HEK293 (cell line): ENCODE measurements around the gene IL24.

Experiments used
- CTCF ChIA-PET: fragments of 350-600 bp; formaldehyde crosslinking; extraction: SDS; loops from one replicate; lab custom pipeline; 2021; ENCODE audit warnings: antibody characterized with exemption; lab: Yijun Ruan, JAX
- POLR2A ChIA-PET: fragments of 300-600 bp; formaldehyde crosslinking; extraction: SDS; loops from one replicate; lab custom pipeline; 2020; ENCODE audit warnings: antibody characterized with exemption, inconsistent platforms; lab: Yijun Ruan, JAX
- H3K27ac ChIP-seq: fragments of 200-500 bp; sonication (Bioruptor generic); 2 replicates; pipeline ENCODE4 v1.5.1; 2014; ENCODE audit warnings: low read depth, low read length, control low read depth, inconsistent platforms; ENCODE audit errors: extremely low read depth
- H3K36me3 ChIP-seq, 2 experiments: fragments of 200-500 bp in 1 of 2; sonication (Bioruptor generic) in 1 of 2; 1 replicate in 1 of 2; 2 replicates in 1 of 2; pipeline ENCODE4 v1.5.1; 2014 to 2017; ENCODE audit warnings: inconsistent platforms in 2 of 2, low read length in 2 of 2; ENCODE audit not compliant: control insufficient read depth in 2 of 2, insufficient read depth in 1 of 2
- H3K4me1 ChIP-seq: fragments of 200-500 bp; sonication (Bioruptor generic); 2 replicates; pipeline ENCODE4 v1.5.1; 2014; ENCODE audit warnings: mild to moderate bottlenecking, low read length, inconsistent platforms; ENCODE audit not compliant: control insufficient read depth, insufficient read depth
- H3K4me3 ChIP-seq: 2 replicates; pipeline ENCODE4 v1.5.1; 2011; ENCODE audit warnings: low read depth, mild to moderate bottlenecking, control low read depth, low read length, moderate library complexity
- H3K9me3 ChIP-seq: fragments of 200-500 bp; sonication (Bioruptor generic); 2 replicates; pipeline ENCODE4 v1.5.1; 2014; ENCODE audit warnings: low read depth, low read length, inconsistent platforms; ENCODE audit not compliant: control insufficient read depth, insufficient read depth
- GLI4 ChIP-seq: fragments of 450-650 bp; formaldehyde crosslinking; IDR thresholded peaks from 2 replicates; pipeline ENCODE4 v1.5.1; 2016; ENCODE audit warnings: missing biosample characterization, missing genetic modification characterization
- HOXC10 ChIP-seq: sonication (generic); formaldehyde crosslinking; IDR thresholded peaks from 2 replicates; pipeline ENCODE4 v1.8.1; 2023; ENCODE audit warnings: mild to moderate bottlenecking, missing genetic modification reagents
- OSR2 ChIP-seq: fragments of 450-650 bp; formaldehyde crosslinking; IDR thresholded peaks from 2 replicates; pipeline ENCODE4 v1.5.1; 2016; ENCODE audit warnings: missing biosample characterization, missing genetic modification characterization
- PRDM1 ChIP-seq: fragments of 450-650 bp; formaldehyde crosslinking; IDR thresholded peaks from 2 replicates; pipeline ENCODE4; 2016; ENCODE audit warnings: missing biosample characterization, missing genetic modification characterization
- SP3 ChIP-seq: fragments of 450-650 bp; formaldehyde crosslinking; IDR thresholded peaks from 2 replicates; pipeline ENCODE4 v1.5.1; 2016; ENCODE audit warnings: missing biosample characterization, missing genetic modification characterization
- TRIM28 ChIP-seq: IDR thresholded peaks from 2 replicates; pipeline ENCODE4 v1.6.1; 2011; ENCODE audit warnings: low read length, control low read depth, borderline replicate concordance
- WT1 ChIP-seq: fragments of 450-650 bp; formaldehyde crosslinking; IDR thresholded peaks from 2 replicates; pipeline ENCODE4 v1.5.1; 2016; ENCODE audit warnings: missing biosample characterization, missing genetic modification characterization
- ZFP3 ChIP-seq: fragments of 450-650 bp; formaldehyde crosslinking; IDR thresholded peaks from 2 replicates; pipeline ENCODE4 v1.5.1; 2016; ENCODE audit warnings: low read depth, missing biosample characterization, missing genetic modification characterization
- ZNF132 ChIP-seq: fragments of 450-650 bp; formaldehyde crosslinking; IDR thresholded peaks from 2 replicates; pipeline ENCODE4 v1.5.1; 2017; ENCODE audit warnings: missing biosample characterization, missing genetic modification characterization, borderline replicate concordance
- ZNF133 ChIP-seq: fragments of 450-650 bp; formaldehyde crosslinking; IDR thresholded peaks from 2 replicates; pipeline ENCODE4 v1.5.1; 2016; ENCODE audit warnings: missing biosample characterization, missing genetic modification characterization
- ZNF311 ChIP-seq: fragments of 450-650 bp; formaldehyde crosslinking; IDR thresholded peaks from 2 replicates; pipeline ENCODE4 v1.5.1; 2017; ENCODE audit warnings: missing biosample characterization, missing genetic modification characterization, borderline replicate concordance
- ZNF335 ChIP-seq: fragments of 450-650 bp; formaldehyde crosslinking; conservative IDR thresholded peaks from 2 replicates; pipeline ENCODE4 v1.5.1; 2016; ENCODE audit warnings: missing biosample characterization, missing genetic modification characterization
- ZNF366 ChIP-seq: fragments of 450-650 bp; formaldehyde crosslinking; conservative IDR thresholded peaks from 2 replicates; pipeline ENCODE4 v1.5.1; 2016; ENCODE audit warnings: missing biosample characterization, missing genetic modification characterization
- ZNF449 ChIP-seq: fragments of 450-650 bp; formaldehyde crosslinking; IDR thresholded peaks from 2 replicates; pipeline ENCODE4 v1.5.1; 2017; ENCODE audit warnings: missing biosample characterization, mild to moderate bottlenecking, missing genetic modification characterization, moderate library complexity
- ZNF677 ChIP-seq: fragments of 450-650 bp; IDR thresholded peaks from 2 replicates; pipeline ENCODE4 v1.5.0; 2018; ENCODE audit warnings: missing biosample characterization, mild to moderate bottlenecking, missing genetic modification characterization, moderate library complexity
- ZNF76 ChIP-seq: fragments of 450-650 bp; formaldehyde crosslinking; IDR thresholded peaks from 2 replicates; pipeline ENCODE4; 2016; ENCODE audit warnings: low read depth, missing biosample characterization, missing genetic modification characterization, borderline replicate concordance
- ZNF777 ChIP-seq: fragments of 450-650 bp; formaldehyde crosslinking; IDR thresholded peaks from 2 replicates; pipeline ENCODE4 v1.5.1; 2017; ENCODE audit warnings: missing biosample characterization, missing genetic modification characterization, borderline replicate concordance
- ZSCAN18 ChIP-seq: fragments of 450-650 bp; formaldehyde crosslinking; IDR thresholded peaks from 2 replicates; pipeline ENCODE4 v1.5.1; 2016; ENCODE audit warnings: missing biosample characterization, missing genetic modification characterization
- TF ChIP-seq, protein P1 (sequence below): fragments of 450-650 bp; formaldehyde crosslinking; IDR thresholded peaks from 2 replicates; pipeline ENCODE4 v1.5.1; 2016; ENCODE audit warnings: missing biosample characterization, missing genetic modification characterization
- TF ChIP-seq, protein P2 (sequence below): fragments of 450-650 bp; formaldehyde crosslinking; IDR thresholded peaks from 2 replicates; pipeline ENCODE4 v1.5.1; 2016; ENCODE audit warnings: missing biosample characterization, missing genetic modification characterization, low read depth

IL24 gene

DNA sequence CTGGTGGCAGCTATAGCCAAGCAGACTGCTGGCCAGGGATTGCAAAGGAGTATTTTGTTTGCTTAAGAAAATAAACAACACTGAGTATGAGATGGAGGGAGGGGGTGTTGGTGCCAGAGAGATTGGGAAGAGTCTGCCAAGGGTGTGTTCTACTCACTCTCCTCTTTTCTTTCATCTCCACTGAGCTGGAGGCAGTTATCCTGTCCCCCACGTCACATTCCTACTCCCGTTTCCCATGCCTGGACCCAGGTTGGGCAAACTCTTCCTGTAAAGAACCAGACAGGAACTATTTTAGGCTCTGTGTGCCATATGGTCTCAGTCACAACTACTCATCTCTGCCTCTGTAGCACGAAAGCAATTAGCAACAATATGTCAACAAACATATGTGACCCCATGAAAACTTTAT, 1.4 kb upstream of the IL24 start:
- TF ChIP-seq WT1 (tag by site-specific recombination) (0 out of 2 replicates have a peak, but pooled peaks have one; percentile 61), ZFP3 (tag by site-specific recombination) (no peak), ZNF133 (tag by site-specific recombination) (no peak), TRIM28 (0 out of 2 replicates have a peak, but pooled peaks have one; percentile 33)
- Histone ChIP-seq H3K36me3 (no peaks in the 10 kb centered on the region), H3K4me1 (no peaks in the 10 kb centered on the region; the same call in 1 of the 2 replicates), H3K27ac (no peak overlapping the region), H3K9me3 (no peaks in the 10 kb centered on the region), H3K4me3 (no peak overlapping the region)
- ChIA-PET POLR2A (no interaction called here), CTCF (interaction anchor here (0.6 to 3.2 kb wide), 6 partner anchors 10 to 160 kb away, joined by 3 to 17 read pairs (median 5); partner anchors contain the start of gene IL20)

DNA sequence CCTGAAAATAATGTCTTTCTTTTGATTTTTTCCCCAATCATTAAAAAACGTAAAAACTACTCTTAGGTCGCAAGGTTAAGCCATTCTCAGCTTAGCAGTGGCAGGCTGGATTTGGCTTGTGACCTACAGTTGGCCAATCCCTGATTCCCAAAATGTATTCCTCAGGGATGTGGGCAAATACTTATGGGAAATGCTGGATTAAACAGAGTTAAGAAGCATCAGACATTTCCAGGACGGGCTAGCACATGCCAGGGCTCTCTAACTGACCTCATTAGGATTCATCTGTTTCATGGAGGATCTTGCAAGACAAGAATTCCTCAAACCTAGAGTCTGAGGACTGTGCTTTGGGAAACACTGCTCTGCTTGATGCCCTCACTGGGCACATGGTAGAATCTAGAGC, 982 bp upstream of the IL24 start:
- Histone ChIP-seq H3K4me3 (no peak overlapping the region), H3K4me1 (no peaks in the 10 kb centered on the region; the same call in 1 of the 2 replicates), H3K9me3 (no peaks in the 10 kb centered on the region), H3K27ac (no peak overlapping the region), H3K36me3 (no peaks in the 10 kb centered on the region)
- CTCF ChIA-PET: interaction anchor here (0.6 to 3.2 kb wide), 6 partner anchors 9 to 777 kb away, joined by 3 to 17 read pairs (median 3); no protein-coding TSS in a partner anchor
- POLR2A ChIA-PET: no interaction called here
- TF ChIP-seq TRIM28 (0 out of 2 replicates have a peak, but pooled peaks have one; percentile 3), ZNF777 (tag by site-specific recombination) (no peak)

- Histone ChIP-seq H3K9me3 (no peaks in the 10 kb centered on the region), H3K4me3 (no peak overlapping the region), H3K4me1 (no peaks in the 10 kb centered on the region; the same call in 1 of the 2 replicates), H3K36me3 (no peaks in the 10 kb centered on the region)
- POLR2A ChIA-PET: no interaction called here
- TF ChIP-seq PRDM1 (tag by site-specific recombination) (peak; percentile 90), ZNF335 (peak; percentile 93), SP3 (tag by site-specific recombination) (no peak), ZNF366 (tag by site-specific recombination) (peak; percentile 68)
- TF ChIP-seq, all 188 proteins: peak for 3
- no peak overlapping the region for H3K27ac ChIP-seq
- CTCF ChIA-PET: interaction anchor here (1.1 to 3.2 kb wide), 3 partner anchors 10 to 44 kb away, joined by 3 to 17 read pairs (median 8); no protein-coding TSS in a partner anchor
These were observed 1.1 kb downstream of the IL24 start for GRCh38 chr1:206898089-206898914.

DNA sequence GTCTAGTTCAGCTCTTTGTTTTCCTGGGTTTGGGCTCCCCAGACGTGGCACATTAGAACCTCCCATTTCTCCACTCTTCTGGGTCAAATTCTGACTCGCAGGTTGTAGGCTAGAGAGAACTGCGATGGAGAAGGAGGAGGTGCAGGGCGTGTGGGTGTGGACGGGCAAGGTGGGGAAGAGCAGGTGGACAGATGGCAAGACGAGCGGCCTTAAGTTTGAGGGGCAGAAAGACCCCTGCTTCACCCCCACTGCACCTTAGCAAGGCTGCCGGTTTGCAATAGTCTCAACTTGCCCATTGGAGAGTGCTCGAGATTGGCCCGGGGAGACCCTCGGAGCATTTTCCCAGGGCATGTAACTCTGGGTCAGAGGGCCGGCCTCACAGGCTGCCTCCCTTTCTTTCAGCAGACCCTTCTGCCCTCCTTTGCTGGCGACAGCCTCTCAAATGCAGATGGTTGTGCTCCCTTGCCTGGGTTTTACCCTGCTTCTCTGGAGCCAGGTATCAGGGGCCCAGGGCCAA, 1.7 kb downstream of the IL24 start:
- CTCF ChIA-PET: interaction anchor here (3.4 kb wide), 1 partner anchor 34 kb away, joined by 11 read pairs; the partner anchor contains the start of gene IL20
- Histone ChIP-seq H3K4me3 (no peak overlapping the region), H3K36me3 (no peaks in the 10 kb centered on the region), H3K4me1 (no peaks in the 10 kb centered on the region; the same call in 1 of the 2 replicates), H3K9me3 (no peaks in the 10 kb centered on the region), H3K27ac (no peak overlapping the region)
- POLR2A ChIA-PET: no interaction called here
- TF ChIP-seq, protein P1, sequence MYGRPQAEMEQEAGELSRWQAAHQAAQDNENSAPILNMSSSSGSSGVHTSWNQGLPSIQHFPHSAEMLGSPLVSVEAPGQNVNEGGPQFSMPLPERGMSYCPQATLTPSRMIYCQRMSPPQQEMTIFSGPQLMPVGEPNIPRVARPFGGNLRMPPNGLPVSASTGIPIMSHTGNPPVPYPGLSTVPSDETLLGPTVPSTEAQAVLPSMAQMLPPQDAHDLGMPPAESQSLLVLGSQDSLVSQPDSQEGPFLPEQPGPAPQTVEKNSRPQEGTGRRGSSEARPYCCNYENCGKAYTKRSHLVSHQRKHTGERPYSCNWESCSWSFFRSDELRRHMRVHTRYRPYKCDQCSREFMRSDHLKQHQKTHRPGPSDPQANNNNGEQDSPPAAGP (tag by site-specific recombination): no peak
- TF ChIP-seq, protein P2, sequence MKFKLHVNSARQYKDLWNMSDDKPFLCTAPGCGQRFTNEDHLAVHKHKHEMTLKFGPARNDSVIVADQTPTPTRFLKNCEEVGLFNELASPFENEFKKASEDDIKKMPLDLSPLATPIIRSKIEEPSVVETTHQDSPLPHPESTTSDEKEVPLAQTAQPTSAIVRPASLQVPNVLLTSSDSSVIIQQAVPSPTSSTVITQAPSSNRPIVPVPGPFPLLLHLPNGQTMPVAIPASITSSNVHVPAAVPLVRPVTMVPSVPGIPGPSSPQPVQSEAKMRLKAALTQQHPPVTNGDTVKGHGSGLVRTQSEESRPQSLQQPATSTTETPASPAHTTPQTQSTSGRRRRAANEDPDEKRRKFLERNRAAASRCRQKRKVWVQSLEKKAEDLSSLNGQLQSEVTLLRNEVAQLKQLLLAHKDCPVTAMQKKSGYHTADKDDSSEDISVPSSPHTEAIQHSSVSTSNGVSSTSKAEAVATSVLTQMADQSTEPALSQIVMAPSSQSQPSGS (tag by site-specific recombination): no peak
- TF ChIP-seq HOXC10 (CRISPR knock-in tag) (no peak), ZNF311 (no peak), GLI4 (tag by site-specific recombination) (no peak), OSR2 (tag by site-specific recombination) (no peak), ZNF132 (tag by site-specific recombination) (no peak), ZNF677 (tag by site-specific recombination) (no peak), ZNF335 (no peak), ZSCAN18 (tag by site-specific recombination) (no peak), ZNF449 (tag by site-specific recombination) (no peak), ZNF76 (tag by site-specific recombination) (no peak)
